Stimulated activated CD4-positive, alpha-beta T cell treated with anti-CD3 and anti-CD28 coated beads, Interleukin-4, amount 100 ng/mL, for 4 hours (primary cell): ENCODE measurements around the gene UBE2D2.
"Not testable (repeated sequence)": the region's sequence is repeated elsewhere in the genome, so short reads cannot be mapped to it uniquely, and the experiment has no call there.

ENCODE experiments used
- DNase-seq, 2 experiments: peaks; one replicate each; pipeline ENCODE4 v3.0.0-alpha.2; 2020

The UBE2D2 gene

DNA sequence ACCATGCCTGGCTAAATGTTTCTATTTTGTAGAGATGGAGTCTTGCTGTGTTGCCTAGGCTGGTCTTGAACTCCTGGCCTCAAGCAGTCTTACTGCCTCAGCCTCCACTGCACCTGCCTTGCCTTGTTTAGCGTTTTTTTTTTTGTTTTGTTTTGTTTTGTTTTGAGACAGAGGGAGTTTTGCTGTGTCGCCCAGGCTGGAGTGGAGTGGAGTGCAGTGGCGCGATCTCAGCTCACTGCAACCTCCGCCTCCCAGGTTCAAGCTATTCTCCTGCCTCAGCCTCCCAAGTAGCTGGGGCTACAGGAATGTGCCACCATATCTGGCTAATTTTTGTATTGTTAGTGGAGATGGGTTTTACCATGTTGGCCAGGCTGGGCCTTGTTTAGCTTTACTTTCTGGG is 27.0 kb downstream of the UBE2D2 start:
- not testable (repeated sequence) for DNase-seq

GRCh38 chr5:139588962-139589361 is 27.8 kb downstream of the UBE2D2 start:
- DNase-seq = no peak

GRCh38 chr5:139592289-139592688 is 31.1 kb downstream of the UBE2D2 start:
- DNase-seq = no peak

GRCh38 chr5:139593076-139593475 is 31.9 kb downstream of the UBE2D2 start:
- not testable (repeated sequence) for DNase-seq

GRCh38 chr5:139593716-139594319 is 32.7 kb downstream of the UBE2D2 start:
- no peak for DNase-seq

DNA sequence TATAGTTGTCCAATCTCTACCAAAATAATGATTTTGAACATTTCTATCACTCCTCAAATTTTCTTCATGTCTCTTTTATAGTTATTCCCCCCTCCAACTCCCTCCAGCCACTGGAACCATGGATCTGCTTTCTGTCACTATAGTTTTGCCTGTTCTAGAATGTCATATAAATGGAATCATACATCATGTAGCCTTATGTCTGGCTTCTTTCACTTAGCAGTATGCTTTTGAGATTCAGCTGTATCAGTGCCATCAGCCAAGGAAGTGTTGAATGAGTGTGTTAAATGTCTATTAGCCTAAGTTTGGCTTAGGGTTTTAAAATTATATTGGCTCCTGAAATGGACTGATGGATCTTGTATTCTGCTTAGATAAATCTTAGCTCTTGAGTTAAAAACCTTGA is 36.0 kb downstream of the UBE2D2 start:
- no peak for DNase-seq

DNA sequence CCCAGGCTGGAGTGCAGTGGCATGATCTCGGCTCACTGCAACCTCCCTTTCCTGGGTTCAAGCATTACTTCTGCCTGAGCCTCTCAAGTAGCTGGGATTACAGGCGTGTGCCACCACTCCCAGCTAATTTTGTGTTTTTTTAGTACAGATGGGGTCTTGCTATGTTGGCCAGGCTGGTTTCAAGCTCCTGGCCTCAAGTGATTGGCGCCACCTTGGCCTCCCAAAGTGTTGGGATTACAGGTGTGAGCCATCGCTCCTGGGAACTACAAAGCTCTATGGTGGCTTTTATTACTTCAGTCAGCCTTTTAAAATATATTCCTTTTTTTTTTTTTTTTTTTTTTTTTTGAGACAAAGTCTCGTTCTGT is 37.4 kb downstream of the UBE2D2 start:
- not testable (repeated sequence) for DNase-seq

DNA sequence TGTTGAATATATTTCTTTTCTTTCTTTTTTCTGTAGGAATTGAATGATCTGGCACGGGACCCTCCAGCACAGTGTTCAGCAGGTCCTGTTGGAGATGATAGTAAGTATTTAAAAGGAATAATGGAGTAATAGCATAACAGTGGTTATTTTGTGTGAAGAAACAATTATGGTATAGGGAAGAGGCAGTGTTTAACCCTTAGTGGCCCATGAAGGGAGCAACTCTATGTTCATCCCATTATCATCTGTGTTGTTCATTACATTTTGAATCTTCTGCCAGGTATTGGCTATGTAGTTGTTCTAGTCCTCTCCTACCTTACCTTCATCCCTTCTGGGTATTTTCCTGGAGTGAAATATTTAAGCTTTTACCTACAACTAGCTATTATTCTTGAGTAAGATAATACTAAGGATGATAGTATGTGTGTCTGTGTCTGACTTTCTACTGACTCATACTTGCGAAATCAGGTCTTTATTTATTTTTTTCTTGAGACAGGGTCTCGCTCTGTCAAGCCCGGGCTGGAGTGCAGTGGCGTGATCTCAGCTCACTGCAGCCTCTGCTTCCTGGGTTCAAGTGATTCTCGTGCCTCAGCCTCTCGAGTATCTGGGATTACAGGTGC is 39.3 kb downstream of the UBE2D2 start:
- DNase-seq = no peak

GRCh38 chr5:139601429-139601828 is 40.3 kb downstream of the UBE2D2 start:
- no peak for DNase-seq

- DNase-seq = not testable (repeated sequence)
Measured at GRCh38 chr5:139601948-139602347, 40.8 kb downstream of the UBE2D2 start.

- no peak for DNase-seq
Measured at GRCh38 chr5:139605887-139606286, 44.7 kb downstream of the UBE2D2 start.

DNA sequence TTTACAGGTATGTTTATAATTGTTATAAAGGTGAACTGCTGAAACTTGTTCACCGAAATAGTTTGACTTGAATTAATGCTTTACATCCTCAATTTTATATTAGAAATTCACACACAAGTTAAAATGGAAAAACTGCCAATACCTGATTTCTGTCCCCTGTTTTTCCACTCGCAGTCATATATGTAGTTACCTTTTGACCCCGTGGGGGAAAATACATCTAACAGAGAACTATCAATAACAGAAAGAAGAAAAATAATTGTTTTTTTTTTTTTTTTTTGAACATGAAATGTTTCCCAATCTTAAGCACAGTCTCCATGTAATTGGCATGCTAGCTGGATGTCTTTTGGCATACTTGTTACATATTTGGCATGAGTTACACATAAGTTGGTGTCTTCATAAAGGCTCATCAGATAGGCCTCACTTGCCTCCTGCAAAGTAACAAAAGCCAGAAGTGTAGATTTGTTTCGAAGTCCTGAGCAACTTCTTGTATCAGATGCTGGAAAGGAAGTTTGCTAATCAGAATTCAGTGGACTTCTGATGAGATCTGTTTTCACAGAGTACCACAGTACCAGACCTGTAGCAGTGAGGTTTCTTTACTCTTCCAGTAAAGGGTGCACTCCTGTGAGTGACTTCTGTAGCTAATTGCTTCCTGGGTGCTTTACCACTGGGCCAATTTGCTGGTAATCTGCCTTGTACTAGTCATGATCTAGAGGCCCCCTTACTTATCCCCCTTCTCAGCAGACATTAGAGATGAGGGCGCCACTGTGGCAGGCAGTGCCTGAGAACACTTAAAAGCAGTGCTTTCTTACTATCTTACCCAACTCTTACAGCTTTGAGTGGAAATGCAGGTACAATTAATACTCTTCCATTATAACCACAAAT is 50.8 kb downstream of the UBE2D2 start:
- no peak for DNase-seq

DNA sequence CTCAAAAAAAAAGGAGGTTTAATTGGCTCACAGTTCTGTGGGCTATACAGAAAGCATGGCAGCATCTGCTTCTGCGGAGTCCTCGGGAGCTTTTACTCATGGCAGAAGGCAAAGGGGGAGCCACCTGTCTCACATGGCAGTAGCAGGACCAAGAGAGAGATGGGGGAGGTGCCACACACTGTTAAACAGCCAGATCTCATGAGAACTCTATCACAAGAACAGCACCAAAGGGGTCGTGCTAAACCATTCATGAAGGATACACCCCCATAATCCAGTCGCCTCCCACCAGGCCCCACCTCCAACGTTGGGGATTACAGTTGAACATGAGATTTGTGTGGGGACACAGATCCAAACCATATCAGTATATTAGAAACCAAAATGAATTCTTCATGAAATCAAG is 58.7 kb downstream of the UBE2D2 start:
- no peak for DNase-seq

DNA sequence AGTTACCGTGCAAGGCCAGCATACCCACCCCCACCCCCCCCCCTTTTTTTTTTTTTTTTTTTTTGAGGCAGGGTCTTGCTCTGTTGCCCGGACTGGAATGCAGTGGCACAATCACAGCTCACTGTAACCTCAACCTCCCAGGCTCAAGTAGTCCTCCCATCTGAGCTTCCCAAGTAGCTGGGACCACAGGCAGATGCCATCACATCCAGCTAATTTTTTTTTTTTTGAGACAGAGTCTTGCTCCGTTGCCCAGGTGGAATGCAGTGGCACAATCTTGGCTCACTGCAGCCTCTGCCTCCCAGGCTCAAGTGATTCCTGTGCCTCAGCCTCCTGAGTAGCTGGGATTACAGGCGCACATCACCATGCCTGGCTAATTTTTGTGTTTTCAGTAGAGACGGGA is 64.3 kb downstream of the UBE2D2 start:
- DNase-seq = not testable (repeated sequence)

- DNase-seq = no peak
Measured at GRCh38 chr5:139630855-139631254, 69.7 kb downstream of the UBE2D2 start.

GRCh38 chr5:139631520-139632165 is 70.5 kb downstream of the UBE2D2 start:
- no peak for DNase-seq

- peak; percentile 40 to 49 for DNase-seq
Measured at GRCh38 chr5:139633295-139634027, 72.3 kb downstream of the UBE2D2 start.

DNA sequence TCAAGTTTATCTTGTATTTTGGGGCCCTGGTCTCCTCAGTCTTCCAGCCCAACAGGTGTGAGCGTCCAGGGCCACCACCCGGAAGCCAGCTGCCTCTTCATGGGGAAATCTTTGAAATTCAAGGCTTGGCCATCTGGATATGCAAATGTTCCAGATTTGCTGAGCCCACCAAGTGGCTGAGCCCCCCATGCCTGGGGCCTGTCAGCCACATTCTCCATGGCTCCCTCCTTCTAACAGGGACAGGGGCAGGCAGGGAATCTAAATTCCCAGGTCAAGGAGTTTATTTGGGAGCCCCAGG is 72.8 kb downstream of the UBE2D2 start:
- DNase-seq = no peak

DNA sequence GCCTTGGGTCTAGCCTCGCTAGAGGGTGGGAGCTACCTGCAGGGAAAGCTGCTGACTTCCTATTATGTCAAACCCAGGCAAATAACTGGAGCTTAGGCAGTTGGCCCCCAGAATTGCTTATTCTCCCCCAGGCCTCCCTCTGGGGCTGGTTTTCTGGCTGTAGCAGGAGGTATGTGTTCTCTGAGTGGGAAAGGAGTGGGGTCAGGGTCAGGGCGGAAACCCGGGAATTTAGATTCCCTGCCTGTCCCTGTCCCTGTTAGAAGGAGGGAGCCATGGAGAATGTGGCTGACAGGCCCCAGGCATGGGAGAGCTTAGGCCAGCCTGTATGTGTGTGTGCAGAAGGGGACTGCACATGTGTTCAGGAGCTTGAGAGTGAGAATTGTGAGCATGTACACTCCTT is 73.4 kb downstream of the UBE2D2 start:
- no peak for DNase-seq

DNA sequence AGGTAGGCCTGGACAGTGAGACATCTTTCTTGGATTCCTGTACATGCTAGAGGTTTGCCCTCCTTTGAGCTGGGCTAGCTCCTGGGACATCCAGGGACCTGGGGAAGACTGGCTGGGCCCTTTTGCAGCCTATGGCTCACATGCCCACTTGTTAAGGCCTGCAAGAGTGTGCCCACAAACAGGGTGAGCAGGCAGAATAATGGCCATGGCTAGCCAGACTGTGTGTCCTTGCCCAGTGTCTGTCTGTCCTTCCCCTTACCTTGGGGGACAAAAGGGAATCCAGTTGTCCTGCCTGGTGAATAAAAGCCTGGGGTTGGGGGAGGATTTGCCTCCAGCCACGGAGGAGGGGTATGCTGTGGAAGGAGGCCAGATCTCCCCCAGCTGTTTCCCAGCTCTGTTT is 74.1 kb downstream of the UBE2D2 start:
- no peak for DNase-seq

- DNase-seq = no peak
Measured at GRCh38 chr5:139635606-139636206, 74.6 kb downstream of the UBE2D2 start.

GRCh38 chr5:139636207-139636792 is 75.2 kb downstream of the UBE2D2 start:
- peak in 1 of 2 experiments; percentile 41 for DNase-seq
